Mucosa of descending colon (tissue), 3 donors: ENCODE measurements around the gene PES1. TPM values are rescaled to one million over a fixed set of nuclear protein-coding genes. Genes with fewer than 3 reads are reported as not detected.
"Not testable (repeated sequence)": the region's sequence is repeated elsewhere in the genome, so short reads cannot be mapped to it uniquely, and the experiment has no call there.

ENCODE experiments used
- ATAC-seq: fragments of 200-7000 bp; cut with Tn5 transposase; one replicate; pipeline ENCODE4 v1.9.1; 2020; ENCODE audit warnings: mild to moderate bottlenecking, moderate library complexity
- DNase-seq, 3 donors: peaks; one replicate each; pipeline ENCODE4 v3.0.0-alpha.2; 2020
- H3K36me3 ChIP-seq: fragments of 200-600 bp; one replicate; pipeline ENCODE4 v1.8.0; 2021; ENCODE audit warnings: low read depth, mild to moderate bottlenecking
- H3K4me1 ChIP-seq: fragments of 200-600 bp; one replicate; pipeline ENCODE4 v1.8.0; 2021; ENCODE audit warnings: low read depth, mild to moderate bottlenecking
- H3K4me3 ChIP-seq: fragments of 200-600 bp; one replicate; pipeline ENCODE4 v1.8.0; 2021; ENCODE audit warnings: mild to moderate bottlenecking
- H3K9me3 ChIP-seq: fragments of 200-600 bp; one replicate; pipeline ENCODE4 v1.8.0; 2021; ENCODE audit warnings: mild to moderate bottlenecking
- CTCF ChIP-seq: fragments of 200-600 bp; IDR thresholded peaks from one replicate; pipeline ENCODE4 v1.8.0; 2022; ENCODE audit warnings: antibody characterized with exemption, mild to moderate bottlenecking
- intact Hi-C, 2 donors: fragments of 100-400 bp; cut with DNase I in 1 of 2; cut with micrococcal nuclease in 1 of 2; formaldehyde crosslinking; loops; one replicate each; pipeline versions ENCODE4 v1.11.0 to v1.11.1; 2022; cut with DNase I, micrococcal nuclease
- total RNA-seq, 3 donors: library from RNA; stranded (reverse); fragmentation: NEBNext Ultra II Directional in 2 of 3; extraction: Animal tissue kit (Norgen Biotek cat#: 25700) in 2 of 3; gene quantifications; one replicate each; pipeline versions ENCODE4 v1.2.1 to v1.2.4, GENCODE V29; 2021 to 2023
- donor health status: DM: no; HTN: no; CAD: no; lungs with moderate emphysema.
- donor health status: DM: no; HTN: no; CAD: no.
- donor health status: DM: no; HTN: yes; CAD: no.

The PES1 gene
- total RNA-seq, 3 donors from 2014 or later = 46.2 to 54.3 (median 48.5) TPM

DNA sequence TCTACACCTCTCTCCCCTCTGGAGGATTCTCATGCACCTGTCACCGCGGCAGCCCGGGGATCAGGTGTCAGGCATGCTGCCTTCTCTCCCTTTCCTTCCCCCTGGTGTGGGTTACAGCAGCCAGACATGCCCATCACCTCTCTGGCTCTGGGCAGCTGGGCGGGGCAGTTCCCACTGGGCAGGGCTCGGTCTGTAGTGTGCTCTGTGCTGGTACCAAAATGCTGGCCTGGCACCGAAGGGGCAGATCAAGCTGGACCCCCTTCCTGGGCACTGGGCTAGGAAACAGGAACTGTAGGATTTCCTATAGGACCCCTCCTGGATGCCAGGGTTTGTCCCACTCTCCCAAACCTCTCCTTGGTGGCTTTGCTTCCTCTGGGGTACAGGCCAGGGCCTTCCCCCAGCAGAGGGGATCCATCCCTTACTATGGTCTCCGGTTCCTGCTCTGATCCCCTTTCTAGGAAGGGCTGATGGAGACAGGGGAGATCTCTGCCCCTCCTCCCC is 18.1 kb downstream of the PES1 start:
- DNase-seq = peak in 2 of 3 donors; percentile 51 to 75
- peak; percentile 68 for ATAC-seq
- peaks cover 19% of the 10 kb centered on the region for H3K4me1 ChIP-seq
- intact Hi-C loops = no loop called here
- no peak for TF ChIP-seq CTCF
- no peaks in the 10 kb centered on the region for H3K9me3 ChIP-seq
- no peak overlapping the region for H3K4me3 ChIP-seq
- peaks cover 4% of the 10 kb centered on the region for H3K36me3 ChIP-seq

- no peaks in the 10 kb centered on the region for H3K9me3 ChIP-seq
- peaks cover 19% of the 10 kb centered on the region for H3K4me1 ChIP-seq
- TF ChIP-seq CTCF = no peak
- H3K4me3 ChIP-seq = no peak overlapping the region
- ATAC-seq = peak; percentile 65
- peaks cover 4% of the 10 kb centered on the region for H3K36me3 ChIP-seq
- intact Hi-C loops = no loop called here
- peak in 2 of 3 donors; percentile 67 to 73 for DNase-seq
Measured at GRCh38 chr22:30572840-30573593, 18.7 kb downstream of the PES1 start.

GRCh38 chr22:30572210-30572609 is 19.5 kb downstream of the PES1 start:
- H3K36me3 ChIP-seq = peaks cover 4% of the 10 kb centered on the region
- no peak overlapping the region for H3K4me3 ChIP-seq
- H3K4me1 ChIP-seq = peaks cover 19% of the 10 kb centered on the region
- TF ChIP-seq CTCF = no peak
- DNase-seq (no peak), ATAC-seq (no peak)
- no peaks in the 10 kb centered on the region for H3K9me3 ChIP-seq
- intact Hi-C loops = no loop called here

DNA sequence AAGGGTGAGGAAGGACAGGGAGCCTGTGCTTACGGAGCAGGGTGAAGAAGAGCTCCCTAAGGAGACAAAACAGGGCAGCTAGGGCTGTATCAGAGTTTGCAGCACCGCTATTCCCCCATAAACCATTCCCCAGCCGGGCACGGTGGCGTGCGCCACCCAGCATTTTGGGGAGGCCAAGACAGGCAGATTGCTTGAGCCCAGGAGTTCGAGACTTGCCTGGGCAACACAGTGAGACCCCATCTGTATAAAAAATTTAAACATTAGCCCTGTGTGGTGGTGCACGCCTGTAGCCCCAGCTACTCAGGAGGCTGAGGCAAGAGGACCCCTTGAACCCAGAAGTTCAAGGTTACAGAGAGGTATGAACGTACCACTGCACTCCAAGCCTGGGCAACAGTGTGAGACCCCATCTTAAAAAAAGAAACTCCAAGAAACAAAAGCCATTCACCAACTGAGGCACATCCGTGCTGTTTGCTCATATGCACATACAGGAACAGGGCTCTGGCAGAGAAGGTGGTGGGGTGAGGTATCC is 22.0 kb downstream of the PES1 start:
- no peak overlapping the region for H3K4me3 ChIP-seq
- ATAC-seq (no peak), DNase-seq (no peak)
- intact Hi-C loops = no loop called here
- TF ChIP-seq CTCF = no peak
- H3K4me1 ChIP-seq = peaks cover 26% of the 10 kb centered on the region
- no peaks in the 10 kb centered on the region for H3K36me3 ChIP-seq
- no peaks in the 10 kb centered on the region for H3K9me3 ChIP-seq

DNA sequence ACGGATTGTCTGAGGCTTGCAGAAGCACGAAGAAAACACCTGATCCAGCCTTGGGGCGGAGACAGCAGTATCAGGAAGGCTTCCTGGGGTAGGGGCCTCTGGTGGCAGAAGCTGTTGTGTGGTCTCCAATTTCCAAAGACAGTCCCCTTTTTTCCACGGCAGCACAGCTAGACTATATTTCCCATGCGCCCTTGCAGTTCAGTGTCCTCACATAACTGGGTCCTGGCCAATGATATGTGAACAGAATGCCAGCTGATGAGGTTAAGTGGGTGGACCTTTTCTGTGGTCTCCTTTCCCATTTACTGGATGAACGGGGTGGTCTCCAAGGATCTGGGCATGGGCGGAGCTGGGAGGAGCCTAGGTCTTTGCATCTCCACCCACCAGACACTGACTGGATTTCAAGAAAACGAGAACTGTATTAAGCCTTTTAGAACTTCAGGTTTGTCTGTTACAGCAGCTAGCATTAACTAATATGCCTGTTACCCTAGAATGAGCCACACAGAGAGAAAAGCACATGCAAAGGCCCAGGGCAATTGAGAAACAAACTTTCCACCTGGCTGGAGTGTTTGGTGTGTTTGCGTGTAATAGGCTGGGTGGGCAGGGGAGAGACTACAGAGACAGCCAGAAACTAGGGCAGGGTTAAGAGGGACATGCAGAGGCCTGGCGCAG is 23.4 kb downstream of the PES1 start:
- no peaks in the 10 kb centered on the region for H3K36me3 ChIP-seq
- H3K9me3 ChIP-seq = no peaks in the 10 kb centered on the region
- no peak overlapping the region for H3K4me3 ChIP-seq
- H3K4me1 ChIP-seq = peaks cover 24% of the 10 kb centered on the region
- DNase-seq = no peak
- intact Hi-C loops = no loop called here
- TF ChIP-seq CTCF = no peak
- no peak for ATAC-seq

DNA sequence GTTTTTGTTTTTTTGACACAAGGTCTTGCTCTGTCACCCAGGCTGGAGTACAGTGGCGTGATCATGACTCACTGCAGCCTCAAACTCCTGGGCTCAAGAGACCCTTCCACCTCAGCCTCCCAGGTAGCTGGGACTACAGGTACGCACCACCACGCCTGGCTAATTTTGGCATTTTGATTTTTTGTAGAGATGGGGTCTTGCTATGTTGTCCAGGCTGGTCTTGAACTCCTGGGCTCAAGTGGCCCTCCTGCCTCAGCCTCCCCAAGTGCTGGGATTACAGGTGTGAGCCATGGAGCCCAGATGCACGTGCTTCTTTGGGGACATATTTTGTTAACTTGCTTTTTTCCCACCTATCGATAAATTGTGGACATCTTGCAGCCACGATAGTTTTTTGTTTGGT is 24.4 kb downstream of the PES1 start:
- ATAC-seq, intact Hi-C loops, H3K36me3 ChIP-seq, H3K9me3 ChIP-seq, H3K4me3 ChIP-seq, DNase-seq: not testable (repeated sequence)
- H3K4me1 ChIP-seq = peaks cover 14% of the 10 kb centered on the region
